DND-41 (cell line): Measurements from ENCODE around the gene TGIF2.

Source experiments
- EZH2 ChIP-seq: IDR thresholded peaks from 3 replicates; pipeline ENCODE4 v1.6.1; 2012; ENCODE audit warnings: borderline replicate concordance, low read depth, mild to moderate bottlenecking, moderate library complexity, low read length, inconsistent platforms; ENCODE audit not compliant: severe bottlenecking
- TF ChIP-seq, protein P1 (sequence below): IDR thresholded peaks from 2 replicates; pipeline ENCODE4 v1.5.1; 2012; ENCODE audit warnings: borderline replicate concordance, low read length, moderate library complexity, mild to moderate bottlenecking; ENCODE audit not compliant: poor library complexity, severe bottlenecking; ENCODE audit errors: extremely low read depth

DNA sequence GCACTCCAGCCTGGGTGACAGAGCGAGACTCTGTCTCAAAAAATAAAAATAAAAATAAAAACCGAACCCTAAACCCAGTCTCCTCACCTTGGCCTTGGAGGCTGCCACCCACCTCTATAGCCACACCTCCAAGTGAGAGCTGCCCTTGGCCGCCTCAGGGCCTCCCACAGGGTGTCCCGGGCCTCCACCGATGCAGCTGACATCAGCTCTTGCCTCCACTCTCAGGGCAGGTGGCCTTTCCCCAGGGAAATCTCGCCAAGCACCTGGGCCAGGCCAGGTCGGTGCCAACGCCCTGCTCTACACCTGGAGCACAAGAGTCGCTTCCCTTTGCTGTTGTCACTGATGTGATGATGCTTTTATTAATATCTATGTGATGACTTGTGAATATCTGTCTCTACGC, 41.0 kb upstream of the TGIF2 start:
- TF ChIP-seq, protein P1, sequence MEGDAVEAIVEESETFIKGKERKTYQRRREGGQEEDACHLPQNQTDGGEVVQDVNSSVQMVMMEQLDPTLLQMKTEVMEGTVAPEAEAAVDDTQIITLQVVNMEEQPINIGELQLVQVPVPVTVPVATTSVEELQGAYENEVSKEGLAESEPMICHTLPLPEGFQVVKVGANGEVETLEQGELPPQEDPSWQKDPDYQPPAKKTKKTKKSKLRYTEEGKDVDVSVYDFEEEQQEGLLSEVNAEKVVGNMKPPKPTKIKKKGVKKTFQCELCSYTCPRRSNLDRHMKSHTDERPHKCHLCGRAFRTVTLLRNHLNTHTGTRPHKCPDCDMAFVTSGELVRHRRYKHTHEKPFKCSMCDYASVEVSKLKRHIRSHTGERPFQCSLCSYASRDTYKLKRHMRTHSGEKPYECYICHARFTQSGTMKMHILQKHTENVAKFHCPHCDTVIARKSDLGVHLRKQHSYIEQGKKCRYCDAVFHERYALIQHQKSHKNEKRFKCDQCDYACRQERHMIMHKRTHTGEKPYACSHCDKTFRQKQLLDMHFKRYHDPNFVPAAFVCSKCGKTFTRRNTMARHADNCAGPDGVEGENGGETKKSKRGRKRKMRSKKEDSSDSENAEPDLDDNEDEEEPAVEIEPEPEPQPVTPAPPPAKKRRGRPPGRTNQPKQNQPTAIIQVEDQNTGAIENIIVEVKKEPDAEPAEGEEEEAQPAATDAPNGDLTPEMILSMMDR = no peak
- TF ChIP-seq EZH2 = no peak
